SK-N-SH (cell line): ENCODE results near the gene GORASP1. TPM values are rescaled to one million over a fixed set of nuclear protein-coding genes. Genes with fewer than 3 reads are reported as not detected.

Experiments
- CTCF ChIA-PET: fragments of 300-600, 350-600 bp; formaldehyde crosslinking; extraction: SDS; loops from one replicate; lab custom pipeline; 2021; lab: Yijun Ruan, JAX
- POLR2A ChIA-PET: fragments of 350-600 bp; sonication (Branson Sonifier 250); formaldehyde crosslinking; extraction: SDS; loops from one replicate; lab custom pipeline; 2020; ENCODE audit warnings: antibody characterized with exemption, inconsistent platforms; lab: Yijun Ruan, JAX
- DNase-seq: peaks from one replicate; pipeline ENCODE4 v3.0.0; 2012
- H2AFZ ChIP-seq: fragments of 200-600 bp; sonication (generic); 2 replicates; pipeline ENCODE4 v1.8.1; 2016; ENCODE audit warnings: antibody characterized with exemption, mild to moderate bottlenecking, low read depth
- H3F3A ChIP-seq: fragments of 200-600 bp; sonication (generic); replicated peaks from 2 replicates; pipeline ENCODE3; 2016; ENCODE audit warnings: antibody characterized with exemption, mild to moderate bottlenecking; ENCODE audit not compliant: insufficient read depth
- H3K27ac ChIP-seq, 2 experiments: fragments of 200-500 bp in 1 of 2; fragments of 200-600 bp in 1 of 2; sonication (Bioruptor generic) in 1 of 2; sonication (generic), shearing (Covaris generic) in 1 of 2; 2 replicates each; pipeline versions ENCODE4 v1.5.1 to v1.6.1; 2014 to 2016; ENCODE audit warnings: low read depth in 2 of 2, inconsistent platforms in 1 of 2, low read length in 1 of 2, mild to moderate bottlenecking in 1 of 2, mixed read lengths in 1 of 2
- H3K27me3 ChIP-seq: fragments of 200-600 bp; sonication (generic), shearing (Covaris generic); 2 replicates; pipeline ENCODE4 v1.6.1; 2016; ENCODE audit warnings: mixed run types; ENCODE audit not compliant: insufficient read depth
- H3K36me3 ChIP-seq, 2 experiments: fragments of 200-500 bp in 1 of 2; fragments of 200-600 bp in 1 of 2; sonication (Bioruptor generic) in 1 of 2; sonication (generic) in 1 of 2; replicated peaks in 1 of 2; 2 replicates each; pipeline versions ENCODE3 to v1.5.1; 2014 to 2016; ENCODE audit warnings: low read length in 1 of 2, mild to moderate bottlenecking in 1 of 2; ENCODE audit not compliant: insufficient read depth in 2 of 2, control insufficient read depth in 1 of 2
- H3K4me1 ChIP-seq, 2 experiments: fragments of 200-500 bp in 1 of 2; fragments of 200-600 bp in 1 of 2; sonication (Bioruptor generic) in 1 of 2; sonication (generic), shearing (Covaris generic) in 1 of 2; 2 replicates each; pipeline versions ENCODE4 v1.5.1 to v1.6.1; 2014 to 2016; ENCODE audit warnings: low read depth in 1 of 2, low read length in 1 of 2, mixed run types in 1 of 2; ENCODE audit not compliant: insufficient read depth in 2 of 2, control insufficient read depth in 1 of 2
- H3K4me2 ChIP-seq: fragments of 200-600 bp; sonication (generic), shearing (Covaris generic); 2 replicates; pipeline ENCODE4 v1.6.1; 2017; ENCODE audit warnings: mixed run types
- H3K4me3 ChIP-seq, 2 experiments: fragments of 200-500 bp in 1 of 2; fragments of 200-600 bp in 1 of 2; sonication (Bioruptor generic) in 1 of 2; sonication (generic), shearing (Covaris generic) in 1 of 2; 2 replicates each; pipeline versions ENCODE4 v1.5.1 to v1.8.1; 2014 to 2016; ENCODE audit warnings: low read depth in 2 of 2, inconsistent platforms in 1 of 2, low read length in 1 of 2, mild to moderate bottlenecking in 1 of 2, mixed read lengths in 1 of 2, moderate library complexity in 1 of 2
- H3K79me2 ChIP-seq: fragments of 200-600 bp; sonication (generic); 2 replicates; pipeline ENCODE4 v1.8.1; 2017; ENCODE audit warnings: mild to moderate bottlenecking; ENCODE audit not compliant: insufficient read depth
- H3K9ac ChIP-seq: fragments of 200-600 bp; sonication (generic); 2 replicates; pipeline ENCODE4 v1.6.1; 2017; ENCODE audit warnings: mixed run types
- H3K9me2 ChIP-seq: fragments of 200-600 bp; sonication (generic); 2 replicates; pipeline ENCODE4 v1.6.1; 2017; ENCODE audit warnings: mixed run types
- H3K9me3 ChIP-seq: fragments of 200-600 bp; sonication (generic); 2 replicates; pipeline ENCODE4 v1.6.1; 2017; ENCODE audit warnings: mixed run types, mild to moderate bottlenecking, moderate library complexity
- H4K20me1 ChIP-seq: fragments of 200-600 bp; sonication (generic); 2 replicates; pipeline ENCODE4 v1.6.1; 2017; ENCODE audit warnings: mild to moderate bottlenecking, mixed run types; ENCODE audit not compliant: insufficient read depth
- EZH2phosphoT487 ChIP-seq: fragments of 200-600 bp; sonication (generic); IDR thresholded peaks from 2 replicates; pipeline ENCODE4 v1.6.1; 2017; ENCODE audit warnings: low read depth, mixed run types, mild to moderate bottlenecking, antibody characterized with exemption, moderate library complexity, borderline replicate concordance
- FOXJ3 ChIP-seq: sonication (generic); formaldehyde crosslinking; IDR thresholded peaks from 2 replicates; pipeline ENCODE4 v1.5.1; 2020; ENCODE audit warnings: mild to moderate bottlenecking, missing genetic modification reagents
- FOXM1 ChIP-seq: IDR thresholded peaks from 2 replicates; pipeline ENCODE4 v1.4.0; 2012; ENCODE audit warnings: low read depth, mild to moderate bottlenecking
- GABPA ChIP-seq: IDR thresholded peaks from 2 replicates; pipeline ENCODE4 v1.4.0; 2012; ENCODE audit warnings: low read depth, mild to moderate bottlenecking
- MEF2A ChIP-seq: IDR thresholded peaks from 2 replicates; pipeline ENCODE4 v1.4.0; 2012; ENCODE audit warnings: low read depth, borderline replicate concordance
- NFIC ChIP-seq: IDR thresholded peaks from 2 replicates; pipeline ENCODE4 v1.4.0; 2012; ENCODE audit warnings: borderline replicate concordance
- NRF1 ChIP-seq: IDR thresholded peaks from 2 replicates; pipeline ENCODE4 v1.6.1; 2012; ENCODE audit warnings: low read depth, mild to moderate bottlenecking, low read length
- POLR2AphosphoS5 ChIP-seq: IDR thresholded peaks from 2 replicates; pipeline ENCODE4 v1.6.1; 2012; ENCODE audit warnings: low read depth, low read length
- RAD21 ChIP-seq: IDR thresholded peaks from 2 replicates; pipeline ENCODE4 v1.6.1; 2012; ENCODE audit warnings: mild to moderate bottlenecking, low read length
- RFX5 ChIP-seq: IDR thresholded peaks from 2 replicates; pipeline ENCODE4 v1.6.1; 2012; ENCODE audit warnings: mild to moderate bottlenecking, improper control_type of control experiment, low read length
- RXRA ChIP-seq: IDR thresholded peaks from 2 replicates; pipeline ENCODE4 v1.4.0; 2012; ENCODE audit warnings: low read depth, mild to moderate bottlenecking, borderline replicate concordance
- SMC3 ChIP-seq: IDR thresholded peaks from 2 replicates; pipeline ENCODE4 v1.6.1; 2012; ENCODE audit warnings: low read depth, low read length, improper control_type of control experiment
- TAF1 ChIP-seq: IDR thresholded peaks from 2 replicates; pipeline ENCODE4 v1.6.1; 2012; ENCODE audit warnings: low read depth, mild to moderate bottlenecking, low read length, moderate library complexity, borderline replicate concordance
- TCF12 ChIP-seq: IDR thresholded peaks from 2 replicates; pipeline ENCODE4 v1.4.0; 2012
- TEAD4 ChIP-seq: IDR thresholded peaks from 2 replicates; pipeline ENCODE4 v1.4.0; 2012; ENCODE audit warnings: mild to moderate bottlenecking, borderline replicate concordance; ENCODE audit not compliant: insufficient read depth
- WGBS: methylation state at CpG from one replicate; pipeline ENCODE4 v1.1.6; 2017; ENCODE audit warnings: low lambda C conversion rate; 5-methylcytosine and 5-hydroxymethylcytosine counted together
- polyA plus RNA-seq, 3 experiments: library from polyadenylated mRNA; depleted of rRNA; stranded (reverse); fragments of >200 nt; gene quantifications; 2 replicates each; pipeline ENCODE4 v1.2.3, GENCODE V29; 2012
- TF ChIP-seq, protein P1 (sequence below): IDR thresholded peaks from 2 replicates; pipeline ENCODE4; 2012
- TF ChIP-seq, protein P2 (sequence below): fragments of 150-350 bp; IDR thresholded peaks from 2 replicates; pipeline ENCODE4 v1.6.1; 2017; ENCODE audit warnings: antibody characterized with exemption, low read length, low read depth, borderline replicate concordance

The GORASP1 gene
- polyA plus RNA-seq, 1 of the 3 experiments (the other 2 are of a cell fraction) = 44.3 TPM

DNA sequence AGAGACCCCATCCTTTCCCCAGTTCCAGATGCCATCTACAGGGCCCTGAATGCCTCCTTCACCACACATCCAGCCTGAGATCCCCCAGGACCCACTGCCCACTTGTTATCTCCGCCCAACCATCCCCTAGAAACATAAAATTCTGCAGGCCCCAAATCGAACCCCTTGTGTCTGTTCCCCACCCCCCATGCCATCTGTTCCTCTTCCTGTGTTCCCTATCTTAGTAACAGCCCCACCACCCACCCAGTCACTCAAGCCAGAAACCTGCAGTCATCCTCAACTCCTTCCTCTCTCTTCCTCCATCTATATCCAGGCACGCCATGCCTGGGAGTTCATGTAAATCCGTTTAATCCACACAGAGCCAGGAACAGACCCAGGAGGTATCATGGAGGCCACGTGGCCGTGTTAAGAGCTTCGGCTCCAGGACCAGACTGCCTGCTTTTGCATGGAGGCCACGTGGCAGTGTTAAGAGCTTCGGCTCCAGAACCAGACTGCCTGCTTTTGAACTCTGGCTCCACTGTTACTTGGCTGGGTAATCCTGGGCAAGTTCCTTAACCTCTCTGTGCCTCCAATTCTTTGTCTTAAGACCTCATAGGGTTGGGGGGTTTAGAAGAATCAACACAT lies 41.1 kb upstream of the GORASP1 start:
- no peak overlapping the region for H3K4me3 ChIP-seq
- H3K27me3 ChIP-seq = no peaks in the 10 kb centered on the region
- CTCF ChIA-PET = interaction anchor here (1.2 to 2.5 kb wide), 3 partner anchors 12 to 144 kb away, joined by 3 to 6 read pairs (median 4); no protein-coding TSS in a partner anchor
- H3K27ac ChIP-seq = peak overlapping the region; percentile 90 to 100
- peaks cover 39% of the 10 kb centered on the region for H4K20me1 ChIP-seq
- no peaks in the 10 kb centered on the region for H3K9me3 ChIP-seq
- DNase-seq = no peak
- H3K9me2 ChIP-seq = no peaks in the 10 kb centered on the region
- no peak overlapping the region for H2AFZ ChIP-seq
- TF ChIP-seq FOXM1 (no peak), GABPA (no peak), NFIC (no peak)
- H3K36me3 ChIP-seq = peaks cover 19 to 27% of the 10 kb centered on the region in 2 experiments
- H3K79me2 ChIP-seq = peaks cover 91% of the 10 kb centered on the region
- peaks cover 54% of the 10 kb centered on the region for H3F3A ChIP-seq
- 66% methylated on average over 6 of the region's 9 CpGs for WGBS
- H3K9ac ChIP-seq = peak overlapping the region; percentile 49; the same call in 1 of the 2 replicates
- POLR2A ChIA-PET = interaction anchor here (1.6 kb wide), 1 partner anchor 29 kb away, joined by 3 read pairs; no protein-coding TSS in a partner anchor
- H3K4me1 ChIP-seq = peaks cover 43 to 85% of the 10 kb centered on the region in 2 experiments
- peak overlapping the region; percentile 97; the same call in 1 of the 2 replicates for H3K4me2 ChIP-seq

DNA sequence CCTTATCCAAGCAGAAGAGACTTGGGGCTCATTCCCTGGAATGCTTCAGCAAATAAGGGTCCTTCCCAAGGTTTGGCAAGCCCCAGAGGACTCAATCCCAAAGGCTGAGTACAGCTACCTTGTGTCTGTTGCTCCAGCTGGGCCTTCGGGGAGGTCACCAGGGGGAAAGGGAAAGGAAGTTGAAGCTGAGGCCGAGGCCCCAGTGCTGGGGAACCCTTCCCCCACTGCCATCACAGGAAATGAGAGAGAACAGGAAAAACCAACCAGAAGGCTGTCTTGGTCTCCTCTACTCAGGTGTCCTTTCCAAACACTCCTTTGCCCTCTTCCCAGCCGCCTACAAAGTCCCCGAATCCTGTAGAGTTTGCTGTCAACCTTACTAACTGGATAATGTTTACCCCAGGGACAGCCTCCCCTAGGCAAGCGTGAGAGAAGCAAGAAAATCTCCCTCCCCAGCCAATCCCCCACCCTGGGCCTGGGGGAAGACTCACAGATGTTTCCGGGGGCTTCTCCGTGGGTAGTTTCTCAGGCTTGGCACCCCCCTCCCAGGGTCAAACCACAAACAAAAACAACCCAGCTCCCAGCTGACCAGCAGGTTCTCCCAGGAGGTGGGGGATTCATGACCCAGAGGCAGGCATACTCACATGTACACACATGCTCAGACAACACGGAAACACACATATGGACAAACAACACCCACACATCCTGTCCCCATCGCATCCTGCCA lies 40.4 kb upstream of the GORASP1 start:
- Histone ChIP-seq H4K20me1 (peaks cover 43% of the 10 kb centered on the region), H3K27ac (peak overlapping the region; percentile 90 to 100), H3F3A (peaks cover 54% of the 10 kb centered on the region), H3K4me2 (peak overlapping the region; percentile 97), H3K36me3 (peaks cover 26 to 34% of the 10 kb centered on the region in 2 experiments), H3K9me3 (no peaks in the 10 kb centered on the region), H3K4me3 (0 out of 4 replicates have a peak overlapping the region, but pooled peaks of 1 of the 2 experiments have one; percentile 28), H3K9ac (peak overlapping the region; percentile 49; the same call in 1 of the 2 replicates), H3K27me3 (no peaks in the 10 kb centered on the region), H3K4me1 (peaks cover 43 to 88% of the 10 kb centered on the region in 2 experiments), H2AFZ (no peak overlapping the region), H3K9me2 (no peaks in the 10 kb centered on the region), H3K79me2 (peaks cover 93% of the 10 kb centered on the region)
- POLR2A ChIA-PET = no interaction called here
- TF ChIP-seq TEAD4 = no peak
- TF ChIP-seq FOXJ3 (CRISPR knock-in tag) = no peak
- TF ChIP-seq POLR2AphosphoS5 = no peak
- TF ChIP-seq RFX5 = no peak
- no peak for TF ChIP-seq RAD21
- no peak for TF ChIP-seq NRF1
- TF ChIP-seq EZH2phosphoT487 = no peak
- TF ChIP-seq, protein P1, sequence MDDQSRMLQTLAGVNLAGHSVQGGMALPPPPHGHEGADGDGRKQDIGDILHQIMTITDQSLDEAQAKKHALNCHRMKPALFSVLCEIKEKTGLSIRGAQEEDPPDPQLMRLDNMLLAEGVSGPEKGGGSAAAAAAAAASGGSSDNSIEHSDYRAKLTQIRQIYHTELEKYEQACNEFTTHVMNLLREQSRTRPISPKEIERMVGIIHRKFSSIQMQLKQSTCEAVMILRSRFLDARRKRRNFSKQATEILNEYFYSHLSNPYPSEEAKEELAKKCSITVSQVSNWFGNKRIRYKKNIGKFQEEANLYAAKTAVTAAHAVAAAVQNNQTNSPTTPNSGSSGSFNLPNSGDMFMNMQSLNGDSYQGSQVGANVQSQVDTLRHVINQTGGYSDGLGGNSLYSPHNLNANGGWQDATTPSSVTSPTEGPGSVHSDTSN = no peak
- TF ChIP-seq NFIC = no peak
- no peak for TF ChIP-seq TAF1
- no peak for TF ChIP-seq MEF2A
- TF ChIP-seq TCF12 = no peak
- no peak for TF ChIP-seq RXRA
- TF ChIP-seq GABPA = no peak
- no peak for TF ChIP-seq FOXM1
- no peak for TF ChIP-seq SMC3
- TF ChIP-seq, protein P2, sequence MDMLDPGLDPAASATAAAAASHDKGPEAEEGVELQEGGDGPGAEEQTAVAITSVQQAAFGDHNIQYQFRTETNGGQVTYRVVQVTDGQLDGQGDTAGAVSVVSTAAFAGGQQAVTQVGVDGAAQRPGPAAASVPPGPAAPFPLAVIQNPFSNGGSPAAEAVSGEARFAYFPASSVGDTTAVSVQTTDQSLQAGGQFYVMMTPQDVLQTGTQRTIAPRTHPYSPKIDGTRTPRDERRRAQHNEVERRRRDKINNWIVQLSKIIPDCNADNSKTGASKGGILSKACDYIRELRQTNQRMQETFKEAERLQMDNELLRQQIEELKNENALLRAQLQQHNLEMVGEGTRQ = no peak
- no peak for DNase-seq
- WGBS = 70% methylated on average over 6 of the region's 9 CpGs
- CTCF ChIA-PET = interaction anchor here (0.9 to 2.5 kb wide), 4 partner anchors 12 to 144 kb away, joined by 3 to 6 read pairs (median 4); no protein-coding TSS in a partner anchor
